ENCODE data around the gene SNCA. TPM values are rescaled to one million over a fixed set of nuclear protein-coding genes. Genes with fewer than 3 reads are reported as not detected.

SNCA gene
- total RNA-seq, result 0.19 TPM in 1 of 2 replicates, not detected in the other
- 0.11 TPM for polyA plus RNA-seq (2012)

GRCh38 chr4:89836897-89837384 is at the start of gene SNCA:
TSS of gene SNCA (minus strand) at chr4:89837161. CDS start at chr4:89835667, 1,494 bp downstream.
- peak; percentile 34 for DNase-seq (ENCODE audit: low read depth)

DNA sequence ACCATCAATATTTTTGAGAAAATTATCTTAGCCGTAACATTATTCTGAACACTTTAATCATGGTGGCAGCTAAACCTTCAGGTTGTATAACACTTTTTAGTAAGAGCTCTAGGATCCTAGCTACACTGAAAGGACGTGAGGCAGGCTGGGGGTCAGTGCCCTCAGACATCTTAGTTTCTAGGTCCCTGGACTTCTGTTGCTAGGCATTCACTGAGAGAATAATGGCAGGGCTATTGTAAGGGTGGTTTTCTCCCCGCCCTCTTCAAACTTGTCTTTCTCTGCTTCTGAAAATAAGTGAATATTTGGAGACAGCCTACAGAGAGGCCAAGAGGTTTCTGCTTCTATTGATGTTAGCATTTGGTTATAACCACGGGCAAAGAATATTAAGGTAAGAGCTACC is 42.3 kb upstream of the SNCA start:
- DNase-seq (ENCODE audit: low read depth), result no peak

- no peak for DNase-seq (ENCODE audit: low read depth)
Measured at GRCh38 chr4:89878611-89879010, 41.6 kb upstream of the SNCA start.

DNA sequence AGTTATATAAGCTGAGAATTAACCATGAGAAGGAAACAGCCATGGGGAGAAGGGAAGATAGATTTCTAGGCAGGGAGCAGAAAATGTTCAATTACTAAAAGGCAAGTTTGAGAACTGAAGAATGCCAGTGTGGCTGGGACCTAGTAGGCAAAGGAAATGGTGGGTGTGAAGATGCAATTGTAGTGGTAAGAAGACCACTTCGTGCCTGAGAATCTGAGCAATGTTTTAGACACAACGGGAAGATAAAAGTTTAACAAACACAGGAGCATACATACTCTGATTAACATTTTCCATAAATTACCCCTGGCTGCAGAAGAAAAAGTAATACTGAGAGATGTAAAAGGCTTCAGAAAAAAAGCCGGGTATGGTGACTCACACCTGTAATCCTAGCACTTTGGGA is 39.6 kb upstream of the SNCA start:
- DNase-seq (ENCODE audit: low read depth), result no peak

DNA sequence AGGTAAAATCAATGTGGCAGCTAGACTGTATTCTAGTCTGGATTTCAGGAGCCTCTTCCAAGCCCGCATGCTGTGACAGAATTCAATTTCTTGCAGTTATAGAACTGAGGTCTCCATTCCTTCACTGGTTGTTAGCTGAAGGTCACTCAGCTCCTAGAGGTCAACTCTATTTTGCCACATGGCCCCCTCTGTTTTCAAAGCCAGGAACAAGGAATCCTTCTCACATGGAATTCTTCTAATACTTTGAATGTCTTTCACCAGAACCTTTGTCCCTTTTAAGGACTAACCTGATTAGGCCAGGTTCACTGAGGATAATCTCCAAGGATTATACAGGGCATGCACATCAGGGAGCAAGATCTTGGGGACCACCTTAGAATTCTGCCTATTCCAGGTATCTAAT is 34.2 kb upstream of the SNCA start:
- no peak for DNase-seq (ENCODE audit: low read depth)

GRCh38 chr4:89868999-89869589 is 32.1 kb upstream of the SNCA start:
- DNase-seq (ENCODE audit: low read depth), result peak; percentile 12

DNA sequence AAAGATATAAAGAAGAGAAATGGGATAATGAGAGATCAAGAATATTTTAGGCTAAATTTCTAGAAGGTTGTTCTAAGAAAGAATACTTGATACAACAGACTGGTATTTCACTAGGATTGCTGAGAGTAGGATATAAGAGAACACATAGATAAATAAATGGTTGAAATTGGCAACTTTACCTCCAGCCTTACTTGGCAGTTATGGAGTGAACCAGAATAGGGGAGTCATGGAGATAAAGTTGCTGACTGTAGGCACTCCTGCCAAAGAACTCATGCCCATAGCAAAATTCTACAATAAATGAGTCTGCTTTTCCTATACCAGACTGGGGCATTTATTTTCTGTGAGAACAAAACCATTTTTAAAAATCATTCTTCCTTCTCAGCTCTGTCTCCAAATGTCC is 31.3 kb upstream of the SNCA start:
- no peak for DNase-seq (ENCODE audit: low read depth)

- no peak for DNase-seq (ENCODE audit: low read depth)
Measured at GRCh38 chr4:89863533-89863932, 26.6 kb upstream of the SNCA start.

GRCh38 chr4:89860971-89861370 is 24.0 kb upstream of the SNCA start:
- no peak for DNase-seq (ENCODE audit: low read depth)

DNA sequence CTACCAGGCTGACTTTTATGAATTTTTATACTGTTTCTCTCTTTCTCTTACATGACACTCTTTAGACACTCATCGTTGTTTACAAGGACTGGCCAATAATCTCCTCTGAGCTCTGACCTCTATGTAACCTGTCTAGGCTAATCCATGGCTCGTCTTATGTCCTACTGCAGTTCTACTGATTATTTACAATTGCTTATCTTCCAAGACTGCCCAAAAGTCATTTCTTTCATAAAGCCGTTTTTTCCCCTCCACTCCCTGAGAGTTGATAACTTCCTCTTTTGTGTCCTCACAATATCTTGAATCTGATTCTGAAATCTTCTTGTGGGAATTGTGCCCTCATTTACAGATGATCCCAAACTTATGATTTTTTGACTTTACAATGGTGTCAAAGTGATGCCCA is 18.3 kb upstream of the SNCA start:
- no peak for DNase-seq (ENCODE audit: low read depth)

DNA sequence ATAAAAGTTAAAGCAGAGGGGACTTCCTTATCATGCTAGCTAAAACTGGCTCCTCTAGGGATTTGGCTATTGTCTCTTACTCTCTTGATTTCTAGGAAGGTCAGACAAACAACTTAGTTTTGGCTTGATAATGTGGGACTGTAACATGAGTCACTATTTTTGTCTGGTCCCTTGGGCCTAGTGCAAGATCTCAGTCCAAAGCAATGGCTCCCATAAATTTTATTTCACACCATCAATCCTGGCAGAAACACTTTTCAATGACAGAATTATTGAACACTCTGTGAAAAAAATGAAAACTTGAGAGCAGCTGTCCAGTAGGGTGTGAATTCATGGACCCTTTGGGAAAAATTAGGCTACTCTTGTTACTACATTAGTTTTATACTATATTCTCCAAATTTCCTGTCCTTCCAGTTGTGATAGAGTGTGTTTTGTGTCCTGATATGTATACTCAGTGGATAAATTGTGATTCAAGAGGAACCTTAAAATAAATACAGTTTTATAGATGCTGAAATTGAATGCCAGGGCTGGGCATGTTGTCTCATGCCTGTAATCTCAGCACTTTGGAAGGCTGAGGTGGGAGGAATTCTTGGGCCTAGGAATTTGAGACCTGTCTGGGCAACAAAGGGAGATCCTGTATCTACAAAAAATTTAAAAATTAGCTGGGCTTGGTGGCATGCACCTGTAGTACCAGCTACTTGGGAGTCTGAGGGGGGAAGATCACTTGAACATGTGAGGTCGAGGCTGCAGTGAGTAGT is 10.8 kb upstream of the SNCA start:
- DNase-seq (ENCODE audit: low read depth), result no peak

DNA sequence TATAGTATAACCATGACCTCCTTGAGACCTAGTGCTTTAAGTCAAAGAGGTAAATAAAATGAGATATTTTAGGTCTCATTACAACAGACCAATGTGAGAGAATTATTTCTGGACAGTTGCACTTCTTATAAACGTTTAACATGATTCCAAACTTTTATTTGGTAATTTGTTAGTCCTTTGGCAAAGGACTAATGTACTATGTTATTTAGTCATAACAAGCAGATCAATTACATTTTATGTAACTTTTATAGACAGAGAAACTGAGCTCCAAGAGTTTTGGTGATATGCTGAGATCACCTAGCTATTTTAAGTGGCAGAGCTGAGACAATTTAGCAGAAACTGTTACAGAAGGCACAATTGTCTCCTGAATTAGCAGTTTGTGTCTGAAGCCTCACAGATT is 2.6 kb upstream of the SNCA start:
- DNase-seq (ENCODE audit: low read depth), result no peak

GRCh38 chr4:89837993-89838390 is 1.0 kb upstream of the SNCA start:
- DNase-seq (ENCODE audit: low read depth), result peak; percentile 30

DNA sequence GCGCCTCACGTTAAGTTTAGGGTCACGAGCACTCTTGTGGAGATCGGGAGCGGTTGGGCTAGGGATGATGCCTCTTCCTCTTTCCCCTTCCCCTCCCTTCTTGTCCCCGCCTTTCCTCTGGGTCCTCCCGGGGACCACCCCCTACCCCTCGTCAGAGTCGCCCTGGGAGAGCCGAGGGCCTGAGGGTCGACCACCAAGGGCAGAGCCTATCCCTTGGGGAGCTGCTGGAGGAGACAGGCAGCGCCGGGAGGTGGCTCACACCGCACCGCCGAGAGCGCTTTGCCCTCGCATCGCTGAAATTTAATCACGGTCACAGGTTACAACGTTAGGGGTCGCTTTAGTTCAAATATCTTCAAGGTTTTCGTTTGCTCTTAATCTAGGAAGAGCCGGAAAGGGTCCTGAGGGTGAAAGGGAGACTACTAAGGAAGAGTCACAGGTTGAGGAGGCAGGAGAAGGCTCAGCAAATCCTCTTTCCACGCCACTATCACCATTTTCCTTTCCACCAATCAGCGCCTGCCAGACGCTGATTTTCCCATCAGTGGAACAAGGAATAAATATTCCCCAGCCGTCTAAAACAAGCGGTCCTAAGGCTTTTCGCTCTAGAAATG is 528 bp upstream of the SNCA start:
- DNase-seq (ENCODE audit: low read depth), result no peak

DNA sequence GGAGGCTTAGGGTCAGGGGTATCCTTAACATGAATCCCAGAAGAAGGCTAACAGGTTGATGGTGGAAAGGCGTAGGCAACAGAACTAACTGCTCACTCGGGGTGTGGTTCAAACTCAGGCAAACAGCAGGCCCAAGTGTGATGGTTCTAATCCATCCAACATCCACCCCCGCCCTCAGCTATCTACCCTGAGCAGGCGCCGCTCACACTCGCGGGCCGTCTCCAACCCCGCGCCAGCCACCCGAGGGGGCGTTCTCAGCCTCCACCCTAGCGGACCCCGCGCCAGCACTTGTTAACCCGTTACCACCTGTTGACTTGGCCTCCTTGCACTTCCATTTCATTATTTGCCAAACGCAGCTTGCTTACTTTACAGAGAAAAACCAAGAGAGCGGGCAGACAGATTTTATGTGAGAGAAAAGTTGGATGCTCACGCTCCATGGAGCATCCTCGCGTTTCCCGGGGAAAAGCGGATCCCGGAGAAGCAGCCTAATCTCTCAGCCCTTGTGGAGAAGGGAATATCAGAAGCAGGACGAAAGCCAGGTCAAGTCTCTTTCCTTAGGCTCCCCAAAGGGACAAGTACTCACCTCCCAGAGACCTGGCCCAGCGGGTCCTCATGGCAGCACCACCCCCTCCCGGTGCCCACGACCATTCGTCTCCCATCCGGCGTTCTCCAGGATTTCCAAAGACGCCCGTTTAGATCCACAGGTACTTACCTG is 773 bp downstream of the SNCA start:
- no peak for DNase-seq (ENCODE audit: low read depth)

GRCh38 chr4:89835413-89835812 is 1.5 kb downstream of the SNCA start:
- no peak for DNase-seq (ENCODE audit: low read depth)

- no peak for DNase-seq (ENCODE audit: low read depth)
Measured at GRCh38 chr4:89834486-89835209, 2.3 kb downstream of the SNCA start.

GRCh38 chr4:89829470-89830138 is 7.4 kb downstream of the SNCA start:
- no peak for DNase-seq (ENCODE audit: low read depth)

DNA sequence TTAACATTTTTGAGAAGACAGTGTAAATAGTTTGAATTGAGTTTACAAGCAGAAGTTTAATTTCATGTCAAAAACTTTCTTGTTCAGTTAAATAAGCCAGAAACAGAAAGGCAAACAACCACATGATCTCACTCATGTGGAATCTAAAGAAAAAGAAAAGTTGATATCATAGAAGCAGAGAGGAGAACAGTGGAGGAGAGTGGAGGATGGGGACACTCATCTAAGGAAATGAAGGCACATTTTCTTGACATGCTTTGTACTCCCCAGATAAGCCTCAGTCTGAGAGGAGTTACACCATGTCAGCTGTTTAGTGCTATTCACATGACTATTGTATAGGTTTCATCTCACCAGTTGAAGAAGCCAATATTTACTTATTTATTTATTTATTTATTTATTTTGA is 13.5 kb downstream of the SNCA start:
- DNase-seq (ENCODE audit: low read depth), result no peak

- DNase-seq (ENCODE audit: low read depth), result no peak
Measured at GRCh38 chr4:89821612-89822011, 15.3 kb downstream of the SNCA start.

DNA sequence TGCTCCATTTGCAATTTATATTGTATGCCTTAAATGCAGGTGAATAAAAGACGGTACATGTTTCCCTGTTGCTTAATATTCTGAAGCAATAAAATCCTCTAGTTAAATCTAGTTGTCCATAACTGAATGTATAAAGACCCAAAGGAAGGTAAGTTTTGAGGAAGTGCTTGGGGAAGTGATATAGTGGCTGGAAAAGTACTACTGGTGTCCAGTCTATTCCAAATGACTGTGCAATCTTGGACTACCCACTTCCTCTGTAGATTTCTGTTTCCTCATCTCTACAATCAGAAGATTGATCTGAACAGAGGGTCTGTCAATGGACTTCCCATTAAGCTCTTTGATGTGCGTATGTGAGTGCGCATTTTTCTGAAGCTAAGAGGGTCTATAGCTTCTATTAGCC is 17.0 kb downstream of the SNCA start:
- DNase-seq (ENCODE audit: low read depth), result no peak
